Pancreas (tissue), 10 donors: ENCODE results near the gene ACSL3. TPM values are rescaled to one million over a fixed set of nuclear protein-coding genes. Genes with fewer than 3 reads are reported as not detected.

ENCODE experiments used
- ATAC-seq, 4 donors: fragments of 200-7000 bp; cut with Tn5 transposase; one replicate each; pipeline versions ENCODE4 v1.8.0 to v1.9.1; 2020; ENCODE audit warnings: mild to moderate bottlenecking in 4 of 4, moderate library complexity in 4 of 4
- DNase-seq, 6 donors: peaks; one replicate each; pipeline ENCODE4 v3.0.0-alpha.2; 2020
- FAIRE-seq: peaks from 2 replicates; lab custom pipeline; 2012; peaks lifted over from hg19 to GRCh38; lab: Jason Lieb, UNC
- H3K27ac ChIP-seq, 4 donors: fragments of 200-600 bp; sonication (generic); 1 replicate in 3 of 4; 2 replicates in 1 of 4; pipeline versions ENCODE4 v1.5.0 to v1.8.0; 2020
- H3K27me3 ChIP-seq, 4 donors: fragments of 200-600 bp; one replicate each; pipeline ENCODE4 v1.8.0; 2021
- H3K36me3 ChIP-seq, 3 donors: fragments of 200-600 bp; sonication (generic) in 1 of 3; one replicate each; pipeline versions ENCODE4 v1.5.0 to v1.8.0; 2020 to 2021
- H3K4me1 ChIP-seq, 3 donors: fragments of 200-600 bp; one replicate each; pipeline ENCODE4 v1.8.0; 2021
- H3K4me3 ChIP-seq, 4 donors: fragments of 200-600 bp; sonication (generic) in 2 of 4; one replicate each; pipeline versions ENCODE4 v1.5.0 to v1.8.0; 2020 to 2021
- H3K9me3 ChIP-seq, 4 donors: fragments of 200-600 bp; one replicate each; pipeline ENCODE4 v1.8.0; 2021
- CTCF ChIP-seq, 4 donors: fragments of 200-600 bp; sonication (generic) in 3 of 4; IDR thresholded peaks; one replicate each; pipeline versions ENCODE4 v1.5.0 to v1.8.0; 2021; ENCODE audit warnings: antibody characterized with exemption in 4 of 4
- WGBS, 2 donors: extraction: QIAGEN DNeasy Blood & Tissue Kit; methylation state at CpG; one replicate each; pipeline ENCODE4 v1.1.7; 2013; 5-methylcytosine and 5-hydroxymethylcytosine counted together
- intact Hi-C, 3 donors: fragments of 100-400 bp; cut with DNase I; formaldehyde crosslinking; loops; one replicate each; pipeline versions ENCODE4 v1.11.1 to v1.14.2; 2022
- polyA plus RNA-seq, 2 donors: library from polyadenylated mRNA; stranded (reverse); fragments of 200-250 nt; gene quantifications; one replicate each; pipeline ENCODE4 v1.2.3, GENCODE V29; 2013
- total RNA-seq, 6 donors: library from RNA; stranded (reverse); fragmentation: NEBNext Ultra II Directional in 4 of 6; extraction: Animal tissue kit (Norgen Biotek cat#: 25700) in 4 of 6; gene quantifications; one replicate each; pipeline versions ENCODE4 v1.2.1 to v1.2.4, GENCODE V29; 2021 to 2023
- donor health status: healthy with polysubstance abuse.
- donor health status: DM: no; HTN: no; CAD: no; lungs with moderate emphysema.
- donor health status: DM: no; HTN: no; CAD: no.
- donor health status: control.
- donor health status: control.
- donor health status: Bipolar disorder and iron deficiency.
- donor health status: DM: yes; HTN: yes; CAD: no.
- donor health status: DM: no; HTN: no; CAD: no.
- donor health status: DM: no; HTN: no; CAD: no.
- donor health status: DM: yes; HTN: yes; CAD: no.

ACSL3 gene
- total and polyA plus RNA-seq, 8 donors, result 4.7 to 32.0 (median 15.9) TPM

GRCh38 chr2:222862106-222862908 lies 1.5 kb downstream of the ACSL3 start:
- H3K27me3 ChIP-seq, result no peaks in the 10 kb centered on the region
- H3K4me3 ChIP-seq, result peak overlapping the region; percentile 88 to 99 (median 94)
- H3K36me3 ChIP-seq, result no peaks in the 10 kb centered on the region
- DNase-seq (no peak), FAIRE-seq (no peak), ATAC-seq (peak in 3 of 4 donors; percentile 8 to 53 (median 45))
- H3K27ac ChIP-seq, result peak overlapping the region; percentile 90 to 97 (median 92)
- no peaks in the 10 kb centered on the region for H3K9me3 ChIP-seq
- intact Hi-C loops, result no loop called here
- peaks cover 8 to 34% (median 27%) of the 10 kb centered on the region in 3 donors for H3K4me1 ChIP-seq
- WGBS, 2 donors, result 9 to 11% methylated on average over 7 of the region's 7 CpGs
- no peak for TF ChIP-seq CTCF (IDR thresholded peaks at IDR 0.05)

GRCh38 chr2:222862909-222863544 lies 2.2 kb downstream of the ACSL3 start:
- WGBS, 2 donors, result 39 to 40% methylated on average over 6 of the region's 6 CpGs
- DNase-seq, result no peak
- ATAC-seq, result no peak
- no peak for TF ChIP-seq CTCF (IDR thresholded peaks at IDR 0.05)
- no peaks in the 10 kb centered on the region for H3K9me3 ChIP-seq
- H3K27me3 ChIP-seq, result no peaks in the 10 kb centered on the region
- H3K27ac ChIP-seq, result peak overlapping the region in 1 of 4 donors; percentile 97
- H3K36me3 ChIP-seq, result no peaks in the 10 kb centered on the region
- intact Hi-C loops, result no loop called here
- H3K4me1 ChIP-seq, result peaks cover 8 to 34% (median 27%) of the 10 kb centered on the region in 3 donors
- no peak for FAIRE-seq
- peak overlapping the region in 1 of 4 donors; percentile 95 for H3K4me3 ChIP-seq

GRCh38 chr2:222864296-222864695 lies 3.5 kb downstream of the ACSL3 start:
- Histone ChIP-seq H3K4me1 (peaks cover 8 to 38% (median 27%) of the 10 kb centered on the region in 3 donors), H3K9me3 (no peaks in the 10 kb centered on the region), H3K27ac (no peak overlapping the region), H3K27me3 (no peaks in the 10 kb centered on the region), H3K36me3 (no peaks in the 10 kb centered on the region), H3K4me3 (no peak overlapping the region)
- 84 to 97% methylated on average over 3 of the region's 3 CpGs for WGBS, 2 donors
- FAIRE-seq, result no peak
- no peak for ATAC-seq
- intact Hi-C loops, result no loop called here
- no peak for TF ChIP-seq CTCF (IDR thresholded peaks at IDR 0.05)
- DNase-seq, result no peak

DNA sequence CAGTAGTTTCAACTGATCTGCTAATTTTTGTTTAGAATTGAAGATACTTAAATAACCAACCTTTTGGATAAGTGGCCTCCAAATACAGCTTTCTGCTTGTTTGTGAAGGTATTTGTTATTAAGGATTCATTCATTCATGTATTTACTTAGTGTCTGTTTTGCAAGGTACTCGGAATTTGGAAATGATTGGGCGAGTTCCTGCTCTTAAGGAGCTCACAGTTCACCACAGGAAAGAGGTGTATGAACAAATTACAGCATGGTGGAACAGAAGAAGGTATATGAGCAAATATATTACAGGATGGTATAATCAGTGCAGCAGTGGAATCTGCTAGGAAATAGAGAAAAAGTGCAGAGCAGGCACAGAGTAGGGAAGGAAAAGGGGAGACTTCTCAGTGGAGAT lies 4.5 kb downstream of the ACSL3 start:
- no peak for ATAC-seq
- TF ChIP-seq CTCF (IDR thresholded peaks at IDR 0.05), result no peak
- H3K4me3 ChIP-seq, result no peak overlapping the region
- intact Hi-C loops, result no loop called here
- H3K9me3 ChIP-seq, result no peaks in the 10 kb centered on the region
- no peak for FAIRE-seq
- DNase-seq, result no peak
- peaks cover 0 to 35% (median 18%) of the 10 kb centered on the region in 3 donors for H3K4me1 ChIP-seq
- no peaks in the 10 kb centered on the region for H3K27me3 ChIP-seq
- H3K36me3 ChIP-seq, result no peaks in the 10 kb centered on the region
- WGBS, 2 donors, result 43 to 47% methylated on average over 2 of the region's 2 CpGs
- no peak overlapping the region for H3K27ac ChIP-seq
